Nephron progenitor cell (in vitro differentiated cells): Measurements from ENCODE around the gene PPP2R2D.

ENCODE experiments used
- DNase-seq: peaks from one replicate; pipeline ENCODE4 v3.0.0; 2021
- H3K27ac Mint-ChIP-seq: 2 replicates; pipeline ENCODE4 v1.8.0; 2021; ENCODE audit warnings: mild to moderate bottlenecking, moderate library complexity, mixed read lengths
- H3K27me3 Mint-ChIP-seq: 2 replicates; pipeline ENCODE4 v1.8.0; 2021; ENCODE audit warnings: mild to moderate bottlenecking, low read depth, mixed read lengths; ENCODE audit not compliant: poor library complexity
- H3K36me3 Mint-ChIP-seq: 2 replicates; pipeline ENCODE4 v1.8.0; 2021; ENCODE audit warnings: low read depth, mixed read lengths
- H3K4me1 Mint-ChIP-seq: 2 replicates; pipeline ENCODE4 v1.8.0; 2021; ENCODE audit warnings: mixed read lengths
- H3K4me3 Mint-ChIP-seq: 2 replicates; pipeline ENCODE4 v1.8.0; 2021; ENCODE audit warnings: mild to moderate bottlenecking, moderate library complexity, mixed read lengths
- H3K9me3 Mint-ChIP-seq: 2 replicates; pipeline ENCODE4 v1.8.0; 2021; ENCODE audit warnings: mild to moderate bottlenecking, moderate library complexity, mixed read lengths
- CTCF ChIP-seq: fragments of 200-600 bp; sonication (generic); IDR thresholded peaks from 2 replicates; pipeline ENCODE4 v1.5.0; 2021; ENCODE audit warnings: antibody characterized with exemption

The PPP2R2D gene

GRCh38 chr10:131998050-131998844 lies 97.4 kb downstream of the PPP2R2D start:
- no peak for TF ChIP-seq CTCF
- no peaks in the 10 kb centered on the region for H3K9me3 Mint-ChIP-seq
- no peaks in the 10 kb centered on the region for H3K36me3 Mint-ChIP-seq
- H3K27me3 Mint-ChIP-seq, result peaks cover 5% of the 10 kb centered on the region
- H3K4me3 Mint-ChIP-seq, result no peak overlapping the region
- peaks cover 43% of the 10 kb centered on the region for H3K4me1 Mint-ChIP-seq
- no peak for DNase-seq
- H3K27ac Mint-ChIP-seq, result peak overlapping the region; percentile 87

- Mint-ChIP-seq H3K9me3 (no peaks in the 10 kb centered on the region), H3K36me3 (no peaks in the 10 kb centered on the region), H3K27me3 (peaks cover 1% of the 10 kb centered on the region), H3K4me1 (peaks cover 49% of the 10 kb centered on the region), H3K4me3 (no peak overlapping the region), H3K27ac (no peak overlapping the region)
- DNase-seq, result no peak
- TF ChIP-seq CTCF, result no peak
Measured at GRCh38 chr10:131998845-131999681, 98.3 kb downstream of the PPP2R2D start.

GRCh38 chr10:132001238-132001972 lies 100.6 kb downstream of the PPP2R2D start:
- H3K9me3 Mint-ChIP-seq, result peaks cover 13% of the 10 kb centered on the region
- peaks cover 56% of the 10 kb centered on the region for H3K4me1 Mint-ChIP-seq
- H3K27ac Mint-ChIP-seq, result no peak overlapping the region
- DNase-seq, result no peak
- H3K36me3 Mint-ChIP-seq, result no peaks in the 10 kb centered on the region
- no peak for TF ChIP-seq CTCF
- H3K27me3 Mint-ChIP-seq, result peaks cover 5% of the 10 kb centered on the region
- H3K4me3 Mint-ChIP-seq, result no peak overlapping the region

GRCh38 chr10:132002004-132002403 lies 101.2 kb downstream of the PPP2R2D start:
- H3K4me3 Mint-ChIP-seq, result no peak overlapping the region
- H3K27ac Mint-ChIP-seq, result no peak overlapping the region
- peaks cover 5% of the 10 kb centered on the region for H3K27me3 Mint-ChIP-seq
- no peaks in the 10 kb centered on the region for H3K36me3 Mint-ChIP-seq
- peaks cover 13% of the 10 kb centered on the region for H3K9me3 Mint-ChIP-seq
- H3K4me1 Mint-ChIP-seq, result peaks cover 50% of the 10 kb centered on the region
- no peak for TF ChIP-seq CTCF
- no peak for DNase-seq

- DNase-seq, result no peak
- no peak overlapping the region for H3K27ac Mint-ChIP-seq
- H3K4me1 Mint-ChIP-seq, result peaks cover 36% of the 10 kb centered on the region
- peaks cover 13% of the 10 kb centered on the region for H3K9me3 Mint-ChIP-seq
- no peak for TF ChIP-seq CTCF
- H3K27me3 Mint-ChIP-seq, result peaks cover 5% of the 10 kb centered on the region
- H3K36me3 Mint-ChIP-seq, result no peaks in the 10 kb centered on the region
- no peak overlapping the region for H3K4me3 Mint-ChIP-seq
Measured at GRCh38 chr10:132003282-132003924, 102.6 kb downstream of the PPP2R2D start.
